ENCODE results near the gene RPSA. TPM values are rescaled to one million over a fixed set of nuclear protein-coding genes. Genes with fewer than 3 reads are reported as not detected.

The RPSA gene
- total and polyA plus RNA-seq, 10 donors: 795 to 3,649 (median 960) TPM

DNA sequence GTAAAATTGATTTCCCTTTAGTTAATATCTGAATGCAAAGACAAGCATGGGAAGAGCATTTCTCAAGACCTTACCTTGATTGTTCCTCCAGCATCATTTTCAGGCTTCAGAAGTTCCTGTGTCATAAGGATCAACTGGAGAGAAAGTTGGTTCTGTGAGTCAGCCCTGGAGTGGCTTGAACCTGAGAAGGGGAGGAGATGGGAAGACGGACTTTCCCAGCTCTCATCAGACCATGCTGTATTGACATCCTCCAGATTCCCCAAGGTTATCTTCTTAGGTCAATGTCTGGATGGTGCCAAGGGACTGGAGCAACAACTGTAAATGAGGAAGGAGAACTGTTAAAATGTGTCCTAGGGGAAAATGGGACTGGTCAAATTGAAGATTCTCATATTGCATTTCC is 21.0 kb downstream of the RPSA start:
- Histone ChIP-seq H3K9me3 (no peaks in the 10 kb centered on the region), H3K4me1 (peaks cover 0 to 9% (median 0%) of the 10 kb centered on the region in 6 donors), H3K27ac (no peak overlapping the region), H3K4me3 (no peak overlapping the region), H3K27me3 (replicated peaks in 1 of 7) (no peaks in the 10 kb centered on the region), H3K36me3 (no peaks in the 10 kb centered on the region)
- TF ChIP-seq, protein P1, sequence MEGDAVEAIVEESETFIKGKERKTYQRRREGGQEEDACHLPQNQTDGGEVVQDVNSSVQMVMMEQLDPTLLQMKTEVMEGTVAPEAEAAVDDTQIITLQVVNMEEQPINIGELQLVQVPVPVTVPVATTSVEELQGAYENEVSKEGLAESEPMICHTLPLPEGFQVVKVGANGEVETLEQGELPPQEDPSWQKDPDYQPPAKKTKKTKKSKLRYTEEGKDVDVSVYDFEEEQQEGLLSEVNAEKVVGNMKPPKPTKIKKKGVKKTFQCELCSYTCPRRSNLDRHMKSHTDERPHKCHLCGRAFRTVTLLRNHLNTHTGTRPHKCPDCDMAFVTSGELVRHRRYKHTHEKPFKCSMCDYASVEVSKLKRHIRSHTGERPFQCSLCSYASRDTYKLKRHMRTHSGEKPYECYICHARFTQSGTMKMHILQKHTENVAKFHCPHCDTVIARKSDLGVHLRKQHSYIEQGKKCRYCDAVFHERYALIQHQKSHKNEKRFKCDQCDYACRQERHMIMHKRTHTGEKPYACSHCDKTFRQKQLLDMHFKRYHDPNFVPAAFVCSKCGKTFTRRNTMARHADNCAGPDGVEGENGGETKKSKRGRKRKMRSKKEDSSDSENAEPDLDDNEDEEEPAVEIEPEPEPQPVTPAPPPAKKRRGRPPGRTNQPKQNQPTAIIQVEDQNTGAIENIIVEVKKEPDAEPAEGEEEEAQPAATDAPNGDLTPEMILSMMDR (IDR thresholded peaks at IDR 0.05 in 8 of 11, conservative IDR thresholded peaks at IDR 0.05 in 3 of 11): no peak
- no peak for TF ChIP-seq POLR2A (IDR thresholded peaks at IDR 0.05)
- TF ChIP-seq POLR2AphosphoS5 (IDR thresholded peaks at IDR 0.05): no peak
- 61 to 86% (median 80%) methylated on average over 1 of the region's 1 CpG for WGBS, 5 donors
- DNase-seq: no peak
- intact Hi-C loops (cut with DNase I; ENCODE audit: low total_unique reads): no loop called here

DNA sequence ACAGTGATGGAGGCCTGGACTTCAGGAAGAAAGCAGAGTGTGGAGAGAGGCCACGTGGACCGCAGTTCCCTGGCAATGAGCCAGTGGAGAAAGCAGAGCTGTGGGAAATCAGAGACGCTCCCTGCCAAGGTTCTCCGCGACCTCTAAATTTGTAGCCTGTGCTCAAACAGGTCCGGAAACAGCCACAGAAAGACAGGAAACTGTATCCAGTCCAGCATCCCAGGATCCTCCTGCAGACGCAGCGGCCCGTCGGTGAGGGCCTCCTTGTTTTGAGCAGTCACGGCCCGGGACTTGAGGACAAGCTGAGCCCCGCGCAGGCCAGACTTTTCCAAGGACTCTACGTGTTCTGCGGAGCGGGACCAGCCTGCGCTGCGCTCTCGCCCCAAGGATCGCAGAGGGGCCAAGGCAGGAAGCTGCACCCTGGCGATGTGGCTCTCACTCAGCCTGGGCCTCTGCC is 22.3 kb downstream of the RPSA start:
- Histone ChIP-seq H3K4me1 (peaks cover 0 to 17% (median 0%) of the 10 kb centered on the region in 6 donors), H3K4me3 (no peak overlapping the region), H3K27ac (peak overlapping the region in 2 of 8 donors; percentile 38 to 42), H3K9me3 (no peaks in the 10 kb centered on the region), H3K27me3 (replicated peaks in 1 of 7) (no peaks in the 10 kb centered on the region), H3K36me3 (no peaks in the 10 kb centered on the region)
- intact Hi-C loops (cut with DNase I; ENCODE audit: low total_unique reads): no loop called here
- TF ChIP-seq POLR2A (IDR thresholded peaks at IDR 0.05) (no peak), POLR2AphosphoS5 (IDR thresholded peaks at IDR 0.05) (peak; percentile 9 to 51 (median 45))
- TF ChIP-seq, protein P1 (IDR thresholded peaks at IDR 0.05 in 8 of 11, conservative IDR thresholded peaks at IDR 0.05 in 3 of 11): no peak
- DNase-seq: no peak
- WGBS, 5 donors: 41 to 75% (median 65%) methylated on average over 20 to 22 of the region's 22 CpGs

DNA sequence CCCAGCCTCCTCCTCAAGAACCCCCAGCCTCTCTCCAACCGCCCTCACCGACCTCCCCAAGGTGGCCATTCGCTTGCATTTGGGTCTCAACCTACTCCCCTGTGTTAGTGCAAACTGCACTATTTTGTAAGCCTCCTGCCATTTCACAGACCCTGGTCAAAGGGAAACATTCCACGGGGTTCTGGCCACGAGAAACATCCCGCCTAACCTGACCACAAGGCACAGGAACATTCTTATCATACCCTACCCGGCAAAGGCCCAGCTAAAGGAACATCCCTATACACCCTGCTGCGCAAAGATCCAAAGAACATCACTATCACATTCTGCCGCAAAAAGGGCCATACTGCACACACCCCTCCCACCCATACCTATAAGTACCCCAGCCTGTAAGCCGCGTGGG is 22.9 kb downstream of the RPSA start:
- H3K27me3 ChIP-seq (replicated peaks in 1 of 7): no peaks in the 10 kb centered on the region
- intact Hi-C loops (cut with DNase I; ENCODE audit: low total_unique reads): no loop called here
- no peaks in the 10 kb centered on the region for H3K9me3 ChIP-seq
- no peaks in the 10 kb centered on the region for H3K36me3 ChIP-seq
- no peak overlapping the region for H3K27ac ChIP-seq
- DNase-seq: no peak
- H3K4me3 ChIP-seq: no peak overlapping the region
- peaks cover 0 to 17% (median 0%) of the 10 kb centered on the region in 6 donors for H3K4me1 ChIP-seq
- 87 to 92% (median 87%) methylated on average over 11 of the region's 11 CpGs for WGBS, 5 donors
- TF ChIP-seq, protein P1 (IDR thresholded peaks at IDR 0.05 in 8 of 11, conservative IDR thresholded peaks at IDR 0.05 in 3 of 11): no peak
- TF ChIP-seq POLR2AphosphoS5 (IDR thresholded peaks at IDR 0.05) (no peak), POLR2A (IDR thresholded peaks at IDR 0.05) (no peak)

DNA sequence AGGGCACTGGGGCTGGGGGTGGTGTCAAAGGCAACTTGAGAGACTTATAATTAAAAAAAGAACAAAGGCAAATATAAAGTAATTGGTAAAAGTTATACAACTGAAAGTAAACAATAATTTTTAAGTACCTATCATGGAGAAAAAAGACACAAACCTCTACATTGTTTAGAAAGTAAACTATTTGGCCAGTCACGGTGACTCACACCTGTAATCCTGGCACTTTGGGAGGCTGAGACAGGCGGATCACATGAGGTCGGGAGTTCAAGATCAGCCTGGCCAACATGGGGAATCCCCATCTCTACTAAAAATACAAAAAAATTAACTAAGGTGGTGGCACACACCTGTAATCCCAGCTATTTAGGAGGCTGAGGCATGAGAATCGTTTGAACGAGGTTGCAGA is 25.8 kb downstream of the RPSA start:
- DNase-seq: no peak
- Histone ChIP-seq H3K9me3 (no peaks in the 10 kb centered on the region), H3K36me3 (no peaks in the 10 kb centered on the region), H3K4me1 (peaks cover 0 to 17% (median 0%) of the 10 kb centered on the region in 6 donors), H3K27ac (no peak overlapping the region), H3K4me3 (no peak overlapping the region), H3K27me3 (replicated peaks in 1 of 7) (no peaks in the 10 kb centered on the region)
- WGBS, 5 donors: 75 to 88% (median 85%) methylated on average over 5 of the region's 5 CpGs
- TF ChIP-seq POLR2A (IDR thresholded peaks at IDR 0.05) (no peak), POLR2AphosphoS5 (IDR thresholded peaks at IDR 0.05) (no peak)
- TF ChIP-seq, protein P1 (IDR thresholded peaks at IDR 0.05 in 8 of 11, conservative IDR thresholded peaks at IDR 0.05 in 3 of 11): no peak
- intact Hi-C loops (cut with DNase I; ENCODE audit: low total_unique reads): no loop called here
